ENCODE data around the gene RFC1.

DNA sequence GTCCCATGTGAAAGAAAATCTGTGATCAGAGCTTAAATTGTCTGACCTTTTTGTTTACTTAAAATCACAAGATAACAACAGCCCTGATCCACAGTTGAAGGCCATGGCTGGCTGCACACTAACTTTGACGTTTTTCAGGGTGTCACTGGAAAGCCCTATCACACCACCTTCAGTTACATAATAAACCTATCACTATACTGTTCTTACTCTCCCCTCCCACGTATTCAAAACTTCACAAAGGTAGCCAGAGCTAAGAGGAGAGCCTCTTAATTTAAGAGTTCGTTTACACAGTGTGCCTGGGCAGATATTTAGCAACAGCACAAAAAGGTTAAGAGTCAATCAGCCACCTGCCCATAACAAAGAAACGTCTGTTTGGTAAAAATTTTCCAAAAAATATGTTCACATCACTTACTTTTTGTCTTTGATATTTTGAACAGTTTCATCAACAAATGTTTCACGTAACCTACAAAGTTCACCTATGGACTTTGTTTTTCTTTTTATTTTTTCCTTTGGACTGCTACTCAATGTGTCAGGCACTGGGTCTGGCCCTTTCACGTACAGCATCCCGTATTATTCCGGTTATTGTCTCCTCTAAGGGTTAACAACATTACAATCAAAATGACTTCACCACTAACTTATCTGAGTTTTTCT, 25.0 kb downstream of the RFC1 start:
- no peak for TF ChIP-seq POLR2A (IDR thresholded peaks at IDR 0.05)
- no peak for TF ChIP-seq POLR2AphosphoS5 (IDR thresholded peaks at IDR 0.05)

Measured in prostate gland (tissue), 1 donor.